ENCODE data around the gene PHF1.
A peak's percentile ranks its signal among the peaks of the same experiment; 100 is the strongest.

Gene PHF1

DNA sequence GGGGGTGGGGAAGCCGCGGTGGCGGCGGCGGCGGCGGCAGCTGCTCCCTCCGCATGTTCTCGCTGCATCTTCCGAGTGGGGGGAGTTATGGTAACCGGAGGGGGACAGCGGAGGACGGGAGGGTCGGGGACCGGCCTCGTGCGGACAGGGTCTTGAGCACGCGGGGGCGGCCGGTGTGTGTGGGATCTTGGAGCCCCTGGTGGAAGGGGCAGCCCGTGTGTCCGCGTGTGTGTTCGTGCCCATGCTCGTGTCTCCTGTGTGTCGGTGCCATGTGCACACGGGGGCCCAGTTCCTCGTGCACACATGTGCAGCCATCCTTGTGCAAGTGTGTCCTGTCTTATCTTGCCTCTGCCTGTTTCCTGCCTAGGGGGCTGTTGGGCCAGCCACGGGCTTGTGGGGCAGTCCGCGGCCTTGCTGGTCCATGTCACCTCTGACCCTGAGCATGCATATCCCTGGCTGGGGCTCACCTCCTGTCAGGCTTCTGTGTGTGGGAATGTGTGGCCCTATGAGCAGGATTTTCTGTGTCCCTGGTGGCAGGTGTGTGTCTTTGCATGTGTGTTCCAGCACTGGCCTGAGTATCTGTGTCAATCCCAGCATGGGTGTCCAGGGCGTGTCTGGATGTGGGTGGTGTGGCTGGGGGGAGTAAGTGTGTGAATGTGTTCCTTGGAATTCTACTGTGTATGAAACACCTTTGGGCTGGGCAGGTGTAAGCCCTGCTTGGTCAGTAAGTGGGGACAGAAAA is 17.6 kb downstream of the PHF1 start:
- H3K4me1 ChIP-seq (ENCODE audit: control insufficient read depth, insufficient read depth, low read length), result peaks cover 58% of the 10 kb centered on the region
- H3K36me3 ChIP-seq (ENCODE audit: control insufficient read depth, insufficient read depth, low read length), result peaks cover 13% of the 10 kb centered on the region
- peak overlapping the region; percentile 53 for H3K4me3 ChIP-seq (ENCODE audit: low read depth, low read length)
- no peaks in the 10 kb centered on the region for H3K27me3 ChIP-seq (ENCODE audit: control insufficient read depth, insufficient read depth, low read length)
- H3K9me3 ChIP-seq (ENCODE audit: control insufficient read depth, insufficient read depth, low read length), result no peaks in the 10 kb centered on the region
- peak overlapping the region; percentile 77 for H3K27ac ChIP-seq (ENCODE audit: low read depth, low read length)
- H3K9ac ChIP-seq (ENCODE audit: low read depth, low read length), result no peak overlapping the region

DNA sequence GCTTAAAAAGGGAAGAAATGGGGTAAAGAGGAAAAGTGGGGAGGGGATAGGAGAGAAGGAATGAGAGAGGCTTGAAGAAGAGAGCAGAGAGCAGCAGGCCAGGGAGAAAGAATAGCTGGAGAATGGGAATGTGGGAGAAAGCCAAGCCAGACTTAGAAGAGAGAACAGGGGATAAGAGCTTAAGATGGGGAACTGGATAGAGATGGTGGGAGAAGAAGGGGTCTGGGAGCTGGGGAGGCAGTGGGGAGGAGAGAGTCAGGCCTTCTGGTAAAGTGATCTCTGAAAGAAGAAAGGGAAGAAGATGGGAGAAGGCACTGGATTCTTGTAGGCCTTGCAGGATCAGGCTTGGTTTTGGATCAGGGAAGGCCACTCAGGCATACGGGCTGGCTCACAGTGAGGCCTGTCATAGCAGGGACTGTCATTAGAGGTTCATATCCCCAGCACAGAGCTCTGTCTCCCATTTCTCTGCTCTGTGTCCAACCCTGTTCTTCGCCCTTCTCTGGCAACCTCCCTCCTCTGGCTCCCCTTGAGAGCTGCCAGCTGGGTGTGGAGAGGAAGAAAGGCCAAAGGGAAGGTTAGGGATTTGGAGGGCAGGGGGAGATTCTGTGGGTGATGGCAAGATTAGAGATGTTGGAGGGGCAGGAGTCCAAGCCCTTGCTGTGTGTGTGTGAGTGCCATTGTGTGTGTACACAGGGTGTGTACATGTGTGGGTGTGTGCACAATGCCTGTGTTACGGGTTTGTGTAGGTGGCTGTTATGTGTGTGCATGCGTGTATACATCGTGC is 18.3 kb downstream of the PHF1 start:
- Histone ChIP-seq H3K4me3 (ENCODE audit: low read depth, low read length) (no peak overlapping the region; the same call in 1 of the 2 replicates), H3K27ac (ENCODE audit: low read depth, low read length) (peak overlapping the region; percentile 51), H3K9ac (ENCODE audit: low read depth, low read length) (no peak overlapping the region), H3K36me3 (ENCODE audit: control insufficient read depth, insufficient read depth, low read length) (peaks cover 5% of the 10 kb centered on the region), H3K27me3 (ENCODE audit: control insufficient read depth, insufficient read depth, low read length) (no peaks in the 10 kb centered on the region), H3K4me1 (ENCODE audit: control insufficient read depth, insufficient read depth, low read length) (peaks cover 63% of the 10 kb centered on the region), H3K9me3 (ENCODE audit: control insufficient read depth, insufficient read depth, low read length) (no peaks in the 10 kb centered on the region)

DNA sequence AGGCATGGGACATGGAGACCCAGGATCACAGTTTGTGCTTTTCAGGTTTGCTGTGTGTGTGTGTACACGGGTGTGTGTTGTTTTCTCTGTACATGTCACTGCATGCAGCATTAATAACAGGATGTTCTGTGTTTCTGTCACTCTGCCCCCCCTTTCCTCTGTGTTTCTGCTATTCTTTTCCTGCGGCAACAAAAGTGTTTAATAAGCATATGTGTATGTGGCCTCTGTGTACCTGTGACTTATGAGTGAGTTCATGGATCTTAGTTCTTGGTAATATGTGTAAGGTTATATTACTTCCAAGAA is 18.9 kb downstream of the PHF1 start:
- Histone ChIP-seq H3K9ac (ENCODE audit: low read depth, low read length) (no peak overlapping the region), H3K27me3 (ENCODE audit: control insufficient read depth, insufficient read depth, low read length) (no peaks in the 10 kb centered on the region), H3K27ac (ENCODE audit: low read depth, low read length) (peak overlapping the region; percentile 98), H3K9me3 (ENCODE audit: control insufficient read depth, insufficient read depth, low read length) (no peaks in the 10 kb centered on the region), H3K36me3 (ENCODE audit: control insufficient read depth, insufficient read depth, low read length) (no peaks in the 10 kb centered on the region), H3K4me1 (ENCODE audit: control insufficient read depth, insufficient read depth, low read length) (peaks cover 61% of the 10 kb centered on the region), H3K4me3 (ENCODE audit: low read depth, low read length) (no peak overlapping the region)

DNA sequence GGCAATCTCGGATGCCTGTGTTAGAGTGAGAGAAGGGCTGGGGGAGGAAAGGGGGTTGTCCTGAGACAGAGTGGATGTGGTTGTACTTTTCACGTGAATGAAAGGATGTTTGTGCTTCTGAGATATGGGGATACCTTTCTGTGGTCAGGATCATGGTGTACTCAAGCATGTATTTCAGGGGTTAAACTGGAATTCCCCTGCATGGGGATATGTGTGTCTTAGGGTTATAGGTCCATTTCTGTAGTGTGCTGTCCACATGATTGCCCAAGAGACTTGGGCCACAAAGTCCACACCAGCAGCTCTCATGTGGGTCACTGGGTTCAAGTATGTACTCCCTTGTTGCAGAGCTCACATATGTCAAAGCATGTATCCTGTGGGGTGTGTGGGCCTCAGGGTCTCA is 19.5 kb downstream of the PHF1 start:
- Histone ChIP-seq H3K9ac (ENCODE audit: low read depth, low read length) (no peak overlapping the region), H3K9me3 (ENCODE audit: control insufficient read depth, insufficient read depth, low read length) (no peaks in the 10 kb centered on the region), H3K4me3 (ENCODE audit: low read depth, low read length) (peak overlapping the region; percentile 65), H3K4me1 (ENCODE audit: control insufficient read depth, insufficient read depth, low read length) (peaks cover 58% of the 10 kb centered on the region), H3K36me3 (ENCODE audit: control insufficient read depth, insufficient read depth, low read length) (peaks cover 5% of the 10 kb centered on the region), H3K27ac (ENCODE audit: low read depth, low read length) (peak overlapping the region; percentile 98), H3K27me3 (ENCODE audit: control insufficient read depth, insufficient read depth, low read length) (no peaks in the 10 kb centered on the region)

DNA sequence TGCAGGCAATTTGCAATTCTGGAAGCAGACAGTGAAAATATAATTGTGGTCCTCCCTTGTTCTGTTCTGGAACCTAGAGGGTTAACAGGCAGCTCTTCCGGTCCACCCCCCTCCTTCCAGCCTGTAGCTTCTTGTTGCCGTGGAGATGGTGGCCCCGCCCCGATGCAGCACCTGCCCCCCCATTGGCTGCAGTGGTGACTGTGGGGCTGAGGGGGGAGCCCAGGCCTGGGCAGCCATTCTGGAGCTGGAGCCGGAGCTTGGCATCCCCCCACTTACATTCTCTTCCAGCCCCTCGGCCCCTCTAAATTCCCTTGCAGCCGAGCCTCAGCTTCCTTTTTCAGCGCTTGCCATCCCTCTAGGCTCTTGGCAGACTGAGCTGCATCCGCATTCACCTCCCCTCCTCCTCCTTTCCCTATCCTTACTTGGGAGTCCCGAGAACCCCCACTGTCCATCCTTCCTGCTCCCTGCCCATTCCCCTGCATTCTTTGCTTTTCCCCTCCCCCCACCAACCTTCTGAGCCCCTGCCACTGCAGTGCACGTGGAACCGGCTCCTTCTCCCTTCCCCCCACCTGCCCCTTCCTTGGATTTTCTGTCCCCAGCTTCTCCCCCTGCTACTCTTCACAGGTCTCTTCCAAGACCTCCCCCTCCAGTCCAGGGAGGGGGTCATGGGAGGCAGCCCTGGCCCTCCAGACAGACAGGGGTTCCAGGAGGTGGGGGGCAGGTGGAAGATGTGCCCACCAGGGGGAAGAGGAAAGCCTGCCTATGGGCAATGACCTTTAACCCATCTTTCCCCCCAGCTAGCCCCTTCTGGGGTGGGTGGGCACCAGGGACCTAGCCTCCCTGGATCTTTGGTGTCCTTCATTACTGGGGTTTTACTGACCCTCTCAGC is 20.4 kb downstream of the PHF1 start:
- peaks cover 14% of the 10 kb centered on the region for H3K36me3 ChIP-seq (ENCODE audit: control insufficient read depth, insufficient read depth, low read length)
- H3K27ac ChIP-seq (ENCODE audit: low read depth, low read length), result peak overlapping the region; percentile 98

DNA sequence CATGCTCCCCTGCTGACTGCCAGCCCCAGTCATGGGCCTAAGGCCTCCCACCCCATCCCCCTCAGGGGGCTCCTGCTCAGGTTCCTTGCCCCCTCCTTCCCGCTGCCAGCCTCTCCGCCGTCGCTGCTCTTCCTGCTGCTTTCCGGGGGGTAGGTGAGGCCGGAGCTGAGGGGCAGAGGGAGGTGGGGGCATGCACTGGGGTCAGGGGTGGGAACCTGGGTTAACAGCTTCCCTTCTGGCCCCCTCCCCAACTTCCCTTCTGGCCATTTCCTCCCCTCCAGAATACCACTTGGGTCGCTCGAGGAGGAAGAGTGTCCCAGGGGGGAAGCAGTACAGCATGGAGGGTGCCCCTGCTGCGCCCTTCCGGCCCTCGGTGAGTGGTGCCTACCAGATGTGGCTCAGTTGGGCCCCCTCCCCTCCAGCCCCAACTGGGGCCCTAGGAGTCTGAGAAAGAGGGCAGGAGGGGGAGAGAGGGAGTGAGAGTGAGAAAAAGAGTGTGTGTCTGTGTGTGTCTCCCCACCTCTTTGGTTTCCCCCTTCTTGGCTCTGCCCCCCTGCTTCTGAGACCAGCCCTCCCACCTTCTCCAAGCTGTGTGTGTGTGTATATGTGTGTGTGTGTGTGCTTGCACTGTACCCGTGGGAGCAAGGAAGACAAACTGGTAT is 21.2 kb downstream of the PHF1 start:
- peaks cover 55% of the 10 kb centered on the region for H3K4me1 ChIP-seq (ENCODE audit: control insufficient read depth, insufficient read depth, low read length)
- H3K4me3 ChIP-seq (ENCODE audit: low read depth, low read length), result peak overlapping the region; percentile 65
- peaks cover 21% of the 10 kb centered on the region for H3K36me3 ChIP-seq (ENCODE audit: control insufficient read depth, insufficient read depth, low read length)
- peak overlapping the region; percentile 65 for H3K9ac ChIP-seq (ENCODE audit: low read depth, low read length)
- H3K27me3 ChIP-seq (ENCODE audit: control insufficient read depth, insufficient read depth, low read length), result no peaks in the 10 kb centered on the region
- no peaks in the 10 kb centered on the region for H3K9me3 ChIP-seq (ENCODE audit: control insufficient read depth, insufficient read depth, low read length)
- peak overlapping the region; percentile 98 for H3K27ac ChIP-seq (ENCODE audit: low read depth, low read length)

More for the DNA sequence above, 20.4 kb downstream of the PHF1 start:
- Histone ChIP-seq H3K9ac (ENCODE audit: low read depth, low read length) (peak overlapping the region; percentile 65), H3K4me3 (ENCODE audit: low read depth, low read length) (peak overlapping the region; percentile 65), H3K4me1 (ENCODE audit: control insufficient read depth, insufficient read depth, low read length) (peaks cover 57% of the 10 kb centered on the region), H3K9me3 (ENCODE audit: control insufficient read depth, insufficient read depth, low read length) (no peaks in the 10 kb centered on the region), H3K27me3 (ENCODE audit: control insufficient read depth, insufficient read depth, low read length) (no peaks in the 10 kb centered on the region)

DNA sequence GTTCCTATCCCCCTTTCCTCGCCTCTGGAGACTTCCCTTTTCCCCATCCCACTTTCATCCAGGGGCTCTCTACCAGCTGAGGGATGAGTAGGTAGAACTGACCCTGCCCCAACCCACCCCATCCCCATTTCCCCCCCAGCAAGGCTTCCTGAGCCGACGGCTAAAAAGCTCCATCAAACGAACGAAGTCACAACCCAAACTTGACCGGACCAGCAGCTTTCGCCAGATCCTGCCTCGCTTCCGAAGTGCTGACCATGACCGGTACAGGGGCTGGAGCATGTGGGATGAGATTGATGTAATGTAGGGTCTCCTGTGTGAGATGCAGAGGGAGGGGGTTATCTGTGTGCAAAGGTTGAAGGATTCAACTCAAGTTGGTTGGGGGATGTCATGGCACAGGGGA is 21.7 kb downstream of the PHF1 start:
- Histone ChIP-seq H3K4me3 (ENCODE audit: low read depth, low read length) (peak overlapping the region; percentile 65), H3K9me3 (ENCODE audit: control insufficient read depth, insufficient read depth, low read length) (no peaks in the 10 kb centered on the region), H3K27ac (ENCODE audit: low read depth, low read length) (peak overlapping the region; percentile 98), H3K4me1 (ENCODE audit: control insufficient read depth, insufficient read depth, low read length) (peaks cover 51% of the 10 kb centered on the region), H3K27me3 (ENCODE audit: control insufficient read depth, insufficient read depth, low read length) (no peaks in the 10 kb centered on the region), H3K9ac (ENCODE audit: low read depth, low read length) (no peak overlapping the region), H3K36me3 (ENCODE audit: control insufficient read depth, insufficient read depth, low read length) (peaks cover 27% of the 10 kb centered on the region)

DNA sequence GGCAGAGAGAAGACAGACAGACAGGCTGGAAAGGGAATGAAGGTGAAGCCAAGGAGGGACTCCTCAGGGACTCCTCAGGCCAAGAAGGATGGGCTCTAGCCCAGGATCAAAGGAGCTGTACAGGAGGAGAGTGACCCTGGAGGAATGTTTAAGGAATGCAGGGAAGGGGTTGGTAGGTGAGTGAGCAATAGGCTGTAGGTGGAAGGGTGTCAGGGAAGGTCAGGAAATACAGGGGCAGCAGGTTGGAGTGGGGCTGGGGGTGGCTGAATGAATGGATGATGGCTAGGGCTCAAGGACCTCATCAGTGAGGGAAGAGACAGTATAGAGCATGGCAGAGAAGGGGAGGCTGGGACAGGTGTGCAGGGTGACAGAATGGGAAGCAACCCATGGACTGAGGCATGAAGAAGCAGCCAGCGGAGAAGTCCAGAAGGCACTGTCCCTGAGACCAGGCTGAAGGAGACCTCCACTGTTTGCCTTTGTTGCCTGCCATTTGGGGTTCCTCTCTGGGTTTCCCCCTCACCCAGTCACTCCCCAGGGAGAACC is 22.3 kb downstream of the PHF1 start:
- peak overlapping the region; percentile 65 for H3K4me3 ChIP-seq (ENCODE audit: low read depth, low read length)
- H3K9me3 ChIP-seq (ENCODE audit: control insufficient read depth, insufficient read depth, low read length), result no peaks in the 10 kb centered on the region
- no peaks in the 10 kb centered on the region for H3K27me3 ChIP-seq (ENCODE audit: control insufficient read depth, insufficient read depth, low read length)
- peak overlapping the region; percentile 29; the same call in 1 of the 2 replicates for H3K9ac ChIP-seq (ENCODE audit: low read depth, low read length)
- peak overlapping the region; percentile 98 for H3K27ac ChIP-seq (ENCODE audit: low read depth, low read length)
- peaks cover 31% of the 10 kb centered on the region for H3K36me3 ChIP-seq (ENCODE audit: control insufficient read depth, insufficient read depth, low read length)
- H3K4me1 ChIP-seq (ENCODE audit: control insufficient read depth, insufficient read depth, low read length), result peaks cover 51% of the 10 kb centered on the region

DNA sequence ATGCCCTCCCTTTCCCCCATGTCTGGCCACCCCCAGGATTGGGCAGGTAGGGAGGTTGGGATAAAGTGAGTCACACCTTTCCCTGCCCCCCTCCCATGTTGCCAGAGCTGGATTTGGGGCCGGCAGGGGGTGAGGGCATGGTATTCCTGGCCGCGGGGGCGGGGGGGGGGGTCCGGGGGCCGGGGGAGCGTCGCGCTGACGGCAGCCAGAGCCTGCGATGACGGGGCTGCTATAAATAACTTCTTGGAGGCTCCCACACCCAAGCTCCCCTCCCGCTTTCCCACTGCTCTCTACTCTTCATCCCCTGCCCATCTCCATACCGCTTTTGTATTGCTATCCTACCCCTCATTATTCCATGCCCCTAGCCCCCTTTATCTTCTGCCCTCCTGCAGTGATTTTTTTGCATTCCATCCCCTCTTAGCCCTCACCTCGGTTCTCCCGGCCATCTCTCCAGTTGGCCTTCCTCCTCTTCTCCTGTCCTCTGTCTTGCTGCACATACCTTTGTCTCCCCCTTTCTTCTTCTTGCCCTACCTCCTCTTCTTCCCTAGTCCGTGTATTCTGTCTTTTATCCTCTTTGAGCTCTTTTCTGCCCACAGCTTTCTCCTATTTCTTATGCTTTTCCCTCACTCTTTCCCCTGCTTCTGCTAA is 22.9 kb downstream of the PHF1 start:
- H3K4me1 ChIP-seq (ENCODE audit: control insufficient read depth, insufficient read depth, low read length), result peaks cover 46% of the 10 kb centered on the region
- no peaks in the 10 kb centered on the region for H3K9me3 ChIP-seq (ENCODE audit: control insufficient read depth, insufficient read depth, low read length)
- H3K27ac ChIP-seq (ENCODE audit: low read depth, low read length), result peak overlapping the region; percentile 98
- H3K4me3 ChIP-seq (ENCODE audit: low read depth, low read length), result peak overlapping the region; percentile 65
- peak overlapping the region; percentile 29; the same call in 1 of the 2 replicates for H3K9ac ChIP-seq (ENCODE audit: low read depth, low read length)
- peaks cover 37% of the 10 kb centered on the region for H3K36me3 ChIP-seq (ENCODE audit: control insufficient read depth, insufficient read depth, low read length)
- H3K27me3 ChIP-seq (ENCODE audit: control insufficient read depth, insufficient read depth, low read length), result no peaks in the 10 kb centered on the region

DNA sequence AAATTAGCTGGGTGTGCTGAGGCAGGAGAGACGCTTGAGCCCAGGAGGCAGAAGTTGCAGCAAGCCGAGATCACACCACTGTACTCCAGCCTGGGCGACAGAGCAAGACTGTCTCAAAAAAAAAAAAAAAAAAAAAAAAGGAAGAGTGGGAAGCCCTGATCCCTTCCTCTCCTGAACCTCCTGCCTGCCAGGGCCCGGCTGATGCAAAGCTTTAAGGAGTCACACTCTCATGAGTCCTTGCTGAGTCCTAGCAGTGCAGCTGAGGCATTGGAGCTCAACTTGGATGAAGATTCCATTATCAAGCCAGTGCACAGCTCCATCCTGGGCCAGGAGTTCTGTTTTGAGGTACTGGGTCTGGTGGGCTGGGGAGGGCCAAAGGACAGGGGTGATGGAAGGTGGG is 24.1 kb downstream of the PHF1 start:
- peaks cover 34% of the 10 kb centered on the region for H3K4me1 ChIP-seq (ENCODE audit: control insufficient read depth, insufficient read depth, low read length)
- H3K36me3 ChIP-seq (ENCODE audit: control insufficient read depth, insufficient read depth, low read length), result peaks cover 48% of the 10 kb centered on the region
- H3K27ac ChIP-seq (ENCODE audit: low read depth, low read length), result no peak overlapping the region
- no peak overlapping the region for H3K9ac ChIP-seq (ENCODE audit: low read depth, low read length)
- no peaks in the 10 kb centered on the region for H3K27me3 ChIP-seq (ENCODE audit: control insufficient read depth, insufficient read depth, low read length)
- H3K9me3 ChIP-seq (ENCODE audit: control insufficient read depth, insufficient read depth, low read length), result no peaks in the 10 kb centered on the region
- H3K4me3 ChIP-seq (ENCODE audit: low read depth, low read length), result no peak overlapping the region
